ENCODE results near the gene FAM25C. TPM values are rescaled to one million over a fixed set of nuclear protein-coding genes. Genes with fewer than 3 reads are reported as not detected.
"Not testable (repeated sequence)": the region's sequence is repeated elsewhere in the genome, so short reads cannot be mapped to it uniquely, and the experiment has no call there.

The FAM25C gene
- polyA plus RNA-seq, 1 donor = not detected

GRCh38 chr10:47947424-47947823 lies 52.2 kb downstream of the FAM25C start:
- not testable (repeated sequence) for DNase-seq

Other genes with a start within 250 kb of the FAM25C start
- 1.3 TPM for gene SYT15B, start 236.2 kb downstream of the FAM25C start, polyA plus RNA-seq (ENCODE audit: insufficient read length)
- gene NPY4R2, start 81.1 kb downstream of the FAM25C start, polyA plus RNA-seq (ENCODE audit: insufficient read length) = 0.10 TPM